Upper lobe of left lung (tissue), 6 donors: ENCODE results near the gene SEC14L5. TPM values are rescaled to one million over a fixed set of nuclear protein-coding genes. Genes with fewer than 3 reads are reported as not detected.

Source experiments
- ATAC-seq, 2 donors: fragments of 200-7000 bp; cut with Tn5 transposase; one replicate each; pipeline ENCODE4 v1.9.1; 2022; ENCODE audit warnings: mild to moderate bottlenecking in 2 of 2, moderate library complexity in 2 of 2; ENCODE audit not compliant: low FRiP score in 2 of 2
- DNase-seq, 2 donors: peaks; one replicate each; pipeline ENCODE4 v3.0.0-alpha.2; 2019 to 2020
- H3K27ac ChIP-seq, 4 donors: fragments of 200-600 bp; sonication (generic); one replicate each; pipeline ENCODE4 v1.5.1; 2016 to 2019
- H3K27me3 ChIP-seq, 4 donors: fragments of 200-600 bp; sonication (generic); one replicate each; pipeline ENCODE4 v1.5.1; 2017 to 2019
- H3K36me3 ChIP-seq, 4 donors: fragments of 200-600 bp; sonication (generic); one replicate each; pipeline ENCODE4 v1.5.1; 2016 to 2019
- H3K4me1 ChIP-seq, 4 donors: fragments of 200-600 bp; sonication (generic); one replicate each; pipeline ENCODE4 v1.5.1; 2018 to 2019
- H3K4me3 ChIP-seq, 4 donors: fragments of 200-600 bp; sonication (generic); one replicate each; pipeline ENCODE4 v1.5.1; 2017 to 2019; ENCODE audit warnings: mild to moderate bottlenecking in 2 of 4, moderate library complexity in 1 of 4
- H3K9me3 ChIP-seq, 4 donors: fragments of 200-600 bp; sonication (generic); one replicate each; pipeline ENCODE4 v1.5.1; 2018 to 2019
- CTCF ChIP-seq, 6 experiments: fragments of 450-650 bp in 4 of 6; fragments of 200-600 bp in 2 of 6; sonication (generic) in 2 of 6; IDR thresholded peaks; one replicate each; pipeline ENCODE4 v1.5.1; 2016 to 2019; ENCODE audit warnings: antibody characterized with exemption in 6 of 6
- EP300 ChIP-seq, 4 donors: sonication (generic); formaldehyde crosslinking; IDR thresholded peaks; one replicate each; pipeline ENCODE4 v1.5.1; 2017; ENCODE audit warnings: antibody characterized with exemption in 4 of 4, control low read depth in 2 of 4
- POLR2A ChIP-seq, 4 donors: fragments of 450-650 bp; IDR thresholded peaks; one replicate each; pipeline ENCODE4 v1.5.1; 2016 to 2017; ENCODE audit warnings: antibody characterized with exemption in 4 of 4, mild to moderate bottlenecking in 2 of 4
- POLR2AphosphoS5 ChIP-seq, 2 donors: sonication (generic); formaldehyde crosslinking; IDR thresholded peaks; one replicate each; pipeline ENCODE4 v1.5.1; 2017; ENCODE audit warnings: antibody characterized with exemption in 2 of 2
- WGBS, 2 donors: methylation state at CpG; one replicate each; pipeline ENCODE4 v1.1.5; 2017 to 2018; 5-methylcytosine and 5-hydroxymethylcytosine counted together
- total RNA-seq, 6 donors: library from RNA; depleted of rRNA in 4 of 6; stranded (reverse); fragments of >200 nt in 4 of 6; gene quantifications; one replicate each; pipeline versions ENCODE4 v1.1.0 to v1.2.1, GENCODE V29; 2016 to 2021
- donor health status: DM: no; HTN: no; CAD: no; lungs with moderate emphysema.
- donor health status: DM: no; HTN: yes; CAD: no; lungs with severe emphysema.

Gene SEC14L5
- total RNA-seq, 6 donors from 2014 or later: 0.20 to 1.7 (median 0.49) TPM; not detected in 1

GRCh38 chr16:4911970-4912386, 46.2 kb upstream of the SEC14L5 start:
- no peak overlapping the region for H3K4me3 ChIP-seq
- H3K9me3 ChIP-seq: no peaks in the 10 kb centered on the region
- no peaks in the 10 kb centered on the region for H3K27me3 ChIP-seq
- DNase-seq: no peak
- peaks cover 0 to 6% (median 2%) of the 10 kb centered on the region in 4 donors for H3K4me1 ChIP-seq
- H3K27ac ChIP-seq: no peak overlapping the region
- TF ChIP-seq POLR2AphosphoS5 (IDR thresholded peaks at IDR 0.05): no peak
- TF ChIP-seq CTCF (IDR thresholded peaks at IDR 0.05): no peak
- TF ChIP-seq POLR2A (IDR thresholded peaks at IDR 0.05): no peak
- TF ChIP-seq EP300 (IDR thresholded peaks at IDR 0.05): no peak
- H3K36me3 ChIP-seq: peaks cover 0 to 2% (median 0%) of the 10 kb centered on the region in 4 donors
- 64 to 70% methylated on average over 6 of the region's 6 CpGs for WGBS, 2 donors
- peak in 1 of 2 donors; percentile 66 for ATAC-seq

- Histone ChIP-seq H3K4me1 (peaks cover 0 to 12% (median 4%) of the 10 kb centered on the region in 4 donors), H3K36me3 (peaks cover 0 to 2% (median 0%) of the 10 kb centered on the region in 4 donors), H3K27ac (peak overlapping the region in 2 of 4 donors; percentile 45 to 52), H3K9me3 (no peaks in the 10 kb centered on the region), H3K4me3 (no peak overlapping the region), H3K27me3 (no peaks in the 10 kb centered on the region)
- ATAC-seq (peak in 1 of 2 donors; percentile 7), DNase-seq (peak in 1 of 2 donors; percentile 49)
- WGBS, 2 donors: 56 to 76% methylated on average over 4 to 7 of the region's 7 CpGs
- no peak for TF ChIP-seq EP300 (IDR thresholded peaks at IDR 0.05)
- TF ChIP-seq CTCF (IDR thresholded peaks at IDR 0.05): no peak
- no peak for TF ChIP-seq POLR2AphosphoS5 (IDR thresholded peaks at IDR 0.05)
- TF ChIP-seq POLR2A (IDR thresholded peaks at IDR 0.05): no peak
Measured at GRCh38 chr16:4913130-4913773, 44.9 kb upstream of the SEC14L5 start.

GRCh38 chr16:4913774-4914525, 44.2 kb upstream of the SEC14L5 start:
- Histone ChIP-seq H3K4me3 (no peak overlapping the region), H3K36me3 (peaks cover 0 to 2% (median 0%) of the 10 kb centered on the region in 4 donors), H3K27me3 (no peaks in the 10 kb centered on the region), H3K4me1 (peaks cover 0 to 19% (median 8%) of the 10 kb centered on the region in 4 donors), H3K9me3 (no peaks in the 10 kb centered on the region), H3K27ac (peak overlapping the region in 2 of 4 donors; percentile 45 to 52)
- 72 to 88% methylated on average over 10 to 15 of the region's 15 CpGs for WGBS, 2 donors
- ATAC-seq: no peak
- TF ChIP-seq POLR2A (IDR thresholded peaks at IDR 0.05) (no peak), EP300 (IDR thresholded peaks at IDR 0.05) (no peak), CTCF (IDR thresholded peaks at IDR 0.05) (no peak), POLR2AphosphoS5 (IDR thresholded peaks at IDR 0.05) (no peak)
- no peak for DNase-seq

- WGBS, 2 donors: 85 to 94% methylated on average over 5 to 7 of the region's 7 CpGs
- no peaks in the 10 kb centered on the region for H3K27me3 ChIP-seq
- no peak for ATAC-seq
- no peak overlapping the region for H3K27ac ChIP-seq
- H3K36me3 ChIP-seq: peaks cover 0 to 2% (median 0%) of the 10 kb centered on the region in 4 donors
- no peaks in the 10 kb centered on the region for H3K9me3 ChIP-seq
- H3K4me1 ChIP-seq: peaks cover 0 to 22% (median 9%) of the 10 kb centered on the region in 4 donors
- H3K4me3 ChIP-seq: no peak overlapping the region
- DNase-seq: no peak
- TF ChIP-seq CTCF (IDR thresholded peaks at IDR 0.05): no peak
Measured at GRCh38 chr16:4914528-4915225, 43.5 kb upstream of the SEC14L5 start.
